HepG2 (cell line): ENCODE data around the gene CD58. TPM values are rescaled to one million over a fixed set of nuclear protein-coding genes. Genes with fewer than 3 reads are reported as not detected.
A peak's percentile ranks its signal among the peaks of the same experiment; 100 is the strongest.

Source experiments
- ATAC-seq: fragments of 200-7000 bp; cut with Tn5 transposase; 3 replicates; pipeline ENCODE4 v1.9.1; 2020; ENCODE audit warnings: mild to moderate bottlenecking, moderate library complexity
- BruUV-seq: library from RNA; stranded (reverse); fragments of 400-500 nt; replicated peaks from 2 replicates; lab custom pipeline; 2021; lab: Mats Ljungman, UMichigan
- CTCF ChIA-PET: fragments of 300-600 bp; formaldehyde crosslinking; extraction: SDS; loops from one replicate; lab custom pipeline; 2021; ENCODE audit warnings: low total read pairs, inconsistent platforms, low intra/inter-chr PET ratio; lab: Yijun Ruan, JAX
- POLR2A ChIA-PET: fragments of 350-600 bp; sonication (Branson Sonifier 250); formaldehyde crosslinking; loops from one replicate; lab custom pipeline; 2020; ENCODE audit warnings: antibody characterized with exemption, inconsistent platforms; lab: Yijun Ruan, JAX
- DNase-seq: peaks from one replicate; pipeline ENCODE4 v3.0.0-alpha.2; 2015; ENCODE audit warnings: low spot score
- FAIRE-seq: peaks from 3 replicates; lab custom pipeline; 2011; peaks lifted over from hg19 to GRCh38; lab: Jason Lieb, UNC
- H2AFZ ChIP-seq: one replicate; pipeline ENCODE4 v1.6.1; 2011; ENCODE audit warnings: low read length, inconsistent platforms
- H3K27ac ChIP-seq: fragments of 300-600 bp; 3 replicates; pipeline ENCODE4 v1.8.0; 2011; ENCODE audit warnings: mixed run types, mild to moderate bottlenecking, mixed read lengths, low read length, inconsistent platforms; ENCODE audit not compliant: insufficient read depth; ENCODE audit errors: extremely low read length
- H3K27me3 ChIP-seq, 2 experiments: fragments of 200-600 bp in 1 of 2; 2 replicates in 1 of 2; 3 replicates in 1 of 2; pipeline versions ENCODE4 v1.6.0 to v1.8.0; 2011; ENCODE audit warnings: low read length in 2 of 2, mild to moderate bottlenecking in 2 of 2, moderate library complexity in 2 of 2, inconsistent platforms in 1 of 2; ENCODE audit not compliant: insufficient read depth in 2 of 2, control insufficient read depth in 1 of 2
- H3K36me3 ChIP-seq, 2 experiments: fragments of 200-600 bp in 1 of 2; replicated peaks in 1 of 2; 2 replicates in 1 of 2; 3 replicates in 1 of 2; pipeline versions ENCODE4 v1.5.1 to v1.8.0; 2011; ENCODE audit warnings: low read length in 2 of 2, inconsistent platforms in 1 of 2; ENCODE audit not compliant: insufficient read depth in 2 of 2, control insufficient read depth in 1 of 2
- H3K4me1 ChIP-seq: 2 replicates; pipeline ENCODE4 v1.5.1; 2012; ENCODE audit warnings: low read length, inconsistent platforms; ENCODE audit not compliant: insufficient read depth
- H3K4me2 ChIP-seq: 2 replicates; pipeline ENCODE4 v1.6.0; 2011; ENCODE audit warnings: low read depth, low read length, inconsistent platforms
- H3K4me3 ChIP-seq, 3 experiments: fragments of 200-600 bp in 1 of 3; sonication (generic), shearing (Covaris generic) in 1 of 3; replicated peaks in 1 of 3; 2 replicates each; pipeline ENCODE4 v1.5.1; 2011 to 2016; ENCODE audit warnings: low read length in 3 of 3, inconsistent platforms in 2 of 3, low read depth in 2 of 3, mild to moderate bottlenecking in 2 of 3, control low read depth in 1 of 3, mixed read lengths in 1 of 3; ENCODE audit not compliant: insufficient read depth in 1 of 3
- H3K79me2 ChIP-seq: one replicate; pipeline ENCODE4 v1.6.1; 2011; ENCODE audit warnings: low read length, inconsistent platforms; ENCODE audit not compliant: insufficient read depth
- H3K9ac ChIP-seq: 2 replicates; pipeline ENCODE4 v1.6.0; 2011; ENCODE audit warnings: mild to moderate bottlenecking, low read depth, low read length, inconsistent platforms; ENCODE audit not compliant: insufficient read depth
- H3K9me3 ChIP-seq: 2 replicates; pipeline ENCODE4 v1.5.1; 2012; ENCODE audit warnings: mild to moderate bottlenecking, low read length
- H4K20me1 ChIP-seq: 2 replicates; pipeline ENCODE4 v1.6.0; 2011; ENCODE audit warnings: inconsistent platforms, mild to moderate bottlenecking, low read length, moderate library complexity; ENCODE audit not compliant: insufficient read depth
- DR1 ChIP-seq: sonication (generic); formaldehyde crosslinking; IDR thresholded peaks from 2 replicates; pipeline ENCODE4 v1.8.0; 2021; ENCODE audit warnings: mild to moderate bottlenecking, missing genetic modification reagents, inconsistent platforms
- MIXL1 ChIP-seq: IDR thresholded peaks from 2 replicates; pipeline ENCODE4 v1.6.1; 2016
- SIX4 ChIP-seq: sonication (generic); formaldehyde crosslinking; IDR thresholded peaks from 2 replicates; pipeline ENCODE4 v1.4.0; 2020; ENCODE audit warnings: missing genetic modification reagents
- SMAD9 ChIP-seq: sonication (generic); formaldehyde crosslinking; IDR thresholded peaks from 2 replicates; pipeline ENCODE4 v1.5.1; 2020; ENCODE audit warnings: mild to moderate bottlenecking, missing genetic modification reagents
- SP4 ChIP-seq: sonication (generic); formaldehyde crosslinking; IDR thresholded peaks from 2 replicates; pipeline ENCODE4 v1.8.1; 2023; ENCODE audit warnings: mild to moderate bottlenecking, missing genetic modification reagents
- ZNF335 ChIP-seq: sonication (generic); formaldehyde crosslinking; IDR thresholded peaks from 2 replicates; pipeline ENCODE4 v1.4.0; 2020; ENCODE audit warnings: missing genetic modification reagents
- ZNF589 ChIP-seq: sonication (generic); formaldehyde crosslinking; conservative IDR thresholded peaks from 2 replicates; pipeline ENCODE4 v1.8.0; 2022; ENCODE audit warnings: mild to moderate bottlenecking, moderate library complexity, missing genetic modification reagents
- ZNF83 ChIP-seq: sonication (generic); formaldehyde crosslinking; IDR thresholded peaks from 2 replicates; pipeline ENCODE4 v1.4.0; 2020; ENCODE audit warnings: missing genetic modification reagents, mild to moderate bottlenecking, borderline replicate concordance
- in situ Hi-C: cut with HindIII; loops from 2 replicates; pipeline ENCODE4 v1.10.0; 2017; ENCODE audit warnings: low pct_unique_long_range_greater_than_20kb; ENCODE audit not compliant: extremely low pct_ligation_motif_present
- intact Hi-C: fragments of 100-400 bp; cut with micrococcal nuclease; formaldehyde crosslinking; loops from one replicate; pipeline ENCODE4 v1.10.0; 2022; ENCODE audit not compliant: unreplicated experiment
- polyA plus RNA-seq, 8 experiments: library from polyadenylated mRNA; depleted of rRNA in 3 of 8; stranded (reverse) in 7 of 8; unstranded in 1 of 8; fragments of >200 nt; fragmentation: Illumina TruSeq in 4 of 8; extraction: Trizol in 4 of 8; gene quantifications; 2 replicates each; pipeline versions ENCODE4 v1.2.1 to v1.2.3, GENCODE V29; 2011 to 2016; ENCODE audit warnings: low read depth in 4 of 8, missing spikeins in 1 of 8, mixed read lengths in 1 of 8; ENCODE audit not compliant: insufficient read depth in 1 of 8
- total RNA-seq, 5 experiments: library from RNA; depleted of rRNA; stranded (reverse); fragments of >200 nt; fragmentation: Illumina TruSeq; extraction: Trizol; gene quantifications; 2 replicates each; pipeline ENCODE4 v1.2.3, GENCODE V29; 2016; ENCODE audit warnings: low read depth in 1 of 5
- TF ChIP-seq, protein P1 (sequence below): sonication (generic); formaldehyde crosslinking; IDR thresholded peaks from 2 replicates; pipeline ENCODE4 v1.9.0; 2022; ENCODE audit warnings: missing genetic modification reagents, mild to moderate bottlenecking, borderline replicate concordance
- TF ChIP-seq, protein P2 (sequence below): sonication (generic); formaldehyde crosslinking; IDR thresholded peaks from 2 replicates; pipeline ENCODE4 v1.4.0; 2020; ENCODE audit warnings: mild to moderate bottlenecking, missing genetic modification reagents
- TF ChIP-seq, protein P3 (sequence below): fragments of 450-650 bp; IDR thresholded peaks from 2 replicates; pipeline ENCODE4 v1.6.1; 2016
- TF ChIP-seq, protein P4 (sequence below): sonication (generic); formaldehyde crosslinking; IDR thresholded peaks from 2 replicates; pipeline ENCODE4 v1.9.0; 2021; ENCODE audit warnings: missing genetic modification reagents, borderline replicate concordance

CD58 gene
- total and polyA plus RNA-seq, 2 of the 13 experiments (the other 11 are each of a cell fraction or from before 2014, with no cell fraction given): 9.4 to 13.5 TPM

DNA sequence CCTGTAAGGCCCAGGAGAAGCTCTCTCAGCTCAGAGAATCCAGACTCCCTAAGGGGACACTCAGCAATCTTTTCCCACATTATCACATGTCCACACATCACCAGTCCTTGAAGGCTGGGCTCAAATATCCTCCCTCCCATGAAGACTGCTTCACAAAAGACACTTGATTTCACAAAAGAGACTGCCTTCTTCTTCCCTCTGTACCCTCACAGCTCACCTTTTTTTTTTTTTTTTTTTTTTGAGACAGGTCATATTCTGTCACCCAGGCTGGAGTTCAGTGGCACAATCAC is 1.5 kb downstream of the CD58 start:
- POLR2A ChIA-PET: interaction anchor here (1.6 to 2.0 kb wide), 2 partner anchors 430 to 447 kb away, joined by 3 to 4 read pairs; no protein-coding TSS in a partner anchor
- no peak overlapping the region for H3K27ac ChIP-seq
- no TSS peak for BruUV-seq

More for the DNA sequence above, 1.5 kb downstream of the CD58 start:
- peaks cover 0 to 20% of the 10 kb centered on the region in 2 experiments; a peak in 2 of 5 replicates for H3K27me3 ChIP-seq
- peak overlapping the region; percentile 96 for H3K4me2 ChIP-seq
- no peaks in the 10 kb centered on the region for H3K9me3 ChIP-seq
- FAIRE-seq (no peak), DNase-seq (no peak), ATAC-seq (no peak)
- no peak overlapping the region for H2AFZ ChIP-seq
- in situ Hi-C loops (no loop called here), intact Hi-C loops (no loop called here)
- no peaks in the 10 kb centered on the region; the same call in 1 of the 2 replicates for H4K20me1 ChIP-seq
- H3K4me3 ChIP-seq: 0 out of 6 replicates have a peak overlapping the region, but pooled peaks of 1 of the 3 experiments have one; percentile 85
- TF ChIP-seq SIX4: no peak
- TF ChIP-seq, protein P1, sequence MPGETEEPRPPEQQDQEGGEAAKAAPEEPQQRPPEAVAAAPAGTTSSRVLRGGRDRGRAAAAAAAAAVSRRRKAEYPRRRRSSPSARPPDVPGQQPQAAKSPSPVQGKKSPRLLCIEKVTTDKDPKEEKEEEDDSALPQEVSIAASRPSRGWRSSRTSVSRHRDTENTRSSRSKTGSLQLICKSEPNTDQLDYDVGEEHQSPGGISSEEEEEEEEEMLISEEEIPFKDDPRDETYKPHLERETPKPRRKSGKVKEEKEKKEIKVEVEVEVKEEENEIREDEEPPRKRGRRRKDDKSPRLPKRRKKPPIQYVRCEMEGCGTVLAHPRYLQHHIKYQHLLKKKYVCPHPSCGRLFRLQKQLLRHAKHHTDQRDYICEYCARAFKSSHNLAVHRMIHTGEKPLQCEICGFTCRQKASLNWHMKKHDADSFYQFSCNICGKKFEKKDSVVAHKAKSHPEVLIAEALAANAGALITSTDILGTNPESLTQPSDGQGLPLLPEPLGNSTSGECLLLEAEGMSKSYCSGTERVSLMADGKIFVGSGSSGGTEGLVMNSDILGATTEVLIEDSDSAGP (CRISPR knock-in tag): no peak
- TF ChIP-seq, protein P2, sequence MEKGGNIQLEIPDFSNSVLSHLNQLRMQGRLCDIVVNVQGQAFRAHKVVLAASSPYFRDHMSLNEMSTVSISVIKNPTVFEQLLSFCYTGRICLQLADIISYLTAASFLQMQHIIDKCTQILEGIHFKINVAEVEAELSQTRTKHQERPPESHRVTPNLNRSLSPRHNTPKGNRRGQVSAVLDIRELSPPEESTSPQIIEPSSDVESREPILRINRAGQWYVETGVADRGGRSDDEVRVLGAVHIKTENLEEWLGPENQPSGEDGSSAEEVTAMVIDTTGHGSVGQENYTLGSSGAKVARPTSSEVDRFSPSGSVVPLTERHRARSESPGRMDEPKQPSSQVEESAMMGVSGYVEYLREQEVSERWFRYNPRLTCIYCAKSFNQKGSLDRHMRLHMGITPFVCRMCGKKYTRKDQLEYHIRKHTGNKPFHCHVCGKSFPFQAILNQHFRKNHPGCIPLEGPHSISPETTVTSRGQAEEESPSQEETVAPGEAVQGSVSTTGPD (CRISPR knock-in tag): no peak
- TF ChIP-seq, protein P3, sequence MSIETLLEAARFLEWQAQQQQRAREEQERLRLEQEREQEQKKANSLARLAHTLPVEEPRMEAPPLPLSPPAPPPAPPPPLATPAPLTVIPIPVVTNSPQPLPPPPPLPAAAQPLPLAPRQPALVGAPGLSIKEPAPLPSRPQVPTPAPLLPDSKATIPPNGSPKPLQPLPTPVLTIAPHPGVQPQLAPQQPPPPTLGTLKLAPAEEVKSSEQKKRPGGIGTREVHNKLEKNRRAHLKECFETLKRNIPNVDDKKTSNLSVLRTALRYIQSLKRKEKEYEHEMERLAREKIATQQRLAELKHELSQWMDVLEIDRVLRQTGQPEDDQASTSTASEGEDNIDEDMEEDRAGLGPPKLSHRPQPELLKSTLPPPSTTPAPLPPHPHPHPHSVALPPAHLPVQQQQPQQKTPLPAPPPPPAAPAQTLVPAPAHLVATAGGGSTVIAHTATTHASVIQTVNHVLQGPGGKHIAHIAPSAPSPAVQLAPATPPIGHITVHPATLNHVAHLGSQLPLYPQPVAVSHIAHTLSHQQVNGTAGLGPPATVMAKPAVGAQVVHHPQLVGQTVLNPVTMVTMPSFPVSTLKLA: no peak
- TF ChIP-seq ZNF83 (CRISPR knock-in tag): no peak
- no peak for TF ChIP-seq MIXL1 (CRISPR knock-in tag)
- TF ChIP-seq SMAD9 (CRISPR knock-in tag): no peak
- TF ChIP-seq SP4: no peak
- TF ChIP-seq, protein P4, sequence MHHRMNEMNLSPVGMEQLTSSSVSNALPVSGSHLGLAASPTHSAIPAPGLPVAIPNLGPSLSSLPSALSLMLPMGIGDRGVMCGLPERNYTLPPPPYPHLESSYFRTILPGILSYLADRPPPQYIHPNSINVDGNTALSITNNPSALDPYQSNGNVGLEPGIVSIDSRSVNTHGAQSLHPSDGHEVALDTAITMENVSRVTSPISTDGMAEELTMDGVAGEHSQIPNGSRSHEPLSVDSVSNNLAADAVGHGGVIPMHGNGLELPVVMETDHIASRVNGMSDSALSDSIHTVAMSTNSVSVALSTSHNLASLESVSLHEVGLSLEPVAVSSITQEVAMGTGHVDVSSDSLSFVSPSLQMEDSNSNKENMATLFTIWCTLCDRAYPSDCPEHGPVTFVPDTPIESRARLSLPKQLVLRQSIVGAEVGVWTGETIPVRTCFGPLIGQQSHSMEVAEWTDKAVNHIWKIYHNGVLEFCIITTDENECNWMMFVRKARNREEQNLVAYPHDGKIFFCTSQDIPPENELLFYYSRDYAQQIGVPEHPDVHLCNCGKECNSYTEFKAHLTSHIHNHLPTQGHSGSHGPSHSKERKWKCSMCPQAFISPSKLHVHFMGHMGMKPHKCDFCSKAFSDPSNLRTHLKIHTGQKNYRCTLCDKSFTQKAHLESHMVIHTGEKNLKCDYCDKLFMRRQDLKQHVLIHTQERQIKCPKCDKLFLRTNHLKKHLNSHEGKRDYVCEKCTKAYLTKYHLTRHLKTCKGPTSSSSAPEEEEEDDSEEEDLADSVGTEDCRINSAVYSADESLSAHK (CRISPR knock-in tag): no peak
- no peak for TF ChIP-seq ZNF335 (CRISPR knock-in tag)
- no peak for TF ChIP-seq ZNF589 (CRISPR knock-in tag)
- TF ChIP-seq DR1 (CRISPR knock-in tag): no peak
- peaks cover 2% of the 10 kb centered on the region for H3K79me2 ChIP-seq
- no peak overlapping the region for H3K9ac ChIP-seq
- H3K4me1 ChIP-seq: peaks cover 33% of the 10 kb centered on the region
- no peaks in the 10 kb centered on the region for H3K36me3 ChIP-seq
- CTCF ChIA-PET: no interaction called here
